ENCODE results near the gene FRMD3.

GRCh38 chr9:83476513-83476912, 61.7 kb downstream of the FRMD3 start:
- TF ChIP-seq CTCF (IDR thresholded peaks at IDR 0.05) (no peak), POLR2AphosphoS5 (IDR thresholded peaks at IDR 0.05; ENCODE audit: low read depth, low read length) (no peak)

Measured in Panc1 (cell line).